NCI-H2227 treated with DMSO at 0.1 percent for 48 hours (cell line): Measurements from ENCODE around the gene TUBB4B.
"Not testable (repeated sequence)": the region's sequence is repeated elsewhere in the genome, so short reads cannot be mapped to it uniquely, and the experiment has no call there.

ENCODE experiments used
- DNase-seq: peaks from one replicate; lab custom pipeline; 2025; lab: John Stamatoyannopoulos, UW

Gene TUBB4B

GRCh38 chr9:137236238-137236935 lies 4.7 kb upstream of the TUBB4B start:
- peak; percentile 60 for DNase-seq

- no peak for DNase-seq
Observed at GRCh38 chr9:137236936-137237421, 4.1 kb upstream of the TUBB4B start.

- no peak for DNase-seq
Observed at GRCh38 chr9:137237759-137238726, 3.0 kb upstream of the TUBB4B start.

GRCh38 chr9:137239541-137240200 lies 1.4 kb upstream of the TUBB4B start:
- not testable (repeated sequence) for DNase-seq

- DNase-seq = no peak
Observed at GRCh38 chr9:137240318-137240840, 708 bp upstream of the TUBB4B start.

GRCh38 chr9:137241490-137242268 lies 592 bp downstream of the TUBB4B start:
- DNase-seq = no peak

GRCh38 chr9:137242269-137243203 lies 1.4 kb downstream of the TUBB4B start:
- DNase-seq = no peak

GRCh38 chr9:137243266-137243625 lies 2.2 kb downstream of the TUBB4B start:
- DNase-seq = not testable (repeated sequence)

GRCh38 chr9:137243626-137244485 lies 2.8 kb downstream of the TUBB4B start:
- no peak for DNase-seq

- DNase-seq = no peak
Observed at GRCh38 chr9:137244486-137245449, 3.7 kb downstream of the TUBB4B start.

GRCh38 chr9:137245450-137246421 lies 4.6 kb downstream of the TUBB4B start:
- no peak for DNase-seq

GRCh38 chr9:137247135-137247915 lies 6.2 kb downstream of the TUBB4B start:
- no peak for DNase-seq

- no peak for DNase-seq
Observed at GRCh38 chr9:137247916-137248175, 6.8 kb downstream of the TUBB4B start.

GRCh38 chr9:137250329-137251193 lies 9.5 kb downstream of the TUBB4B start:
- no peak for DNase-seq

GRCh38 chr9:137251194-137251461 lies 10.0 kb downstream of the TUBB4B start, which contains the start of gene STPG3:
Gene STPG3, plus strand, starts transcription at chr9:137251286. Its CDS starts 1 bp downstream, at chr9:137251287.
- DNase-seq = no peak
